Right atrium auricular region (tissue), 2 donors: Measurements from ENCODE around the gene SIGLEC9. TPM values are rescaled to one million over a fixed set of nuclear protein-coding genes. Genes with fewer than 3 reads are reported as not detected.

Experiments
- DNase-seq: peaks from one replicate; pipeline ENCODE4 v3.0.0-alpha.2; 2019; ENCODE audit warnings: low spot score
- H3K27ac ChIP-seq, 2 donors: fragments of 200-600 bp; sonication (generic); 1 replicate in 1 of 2; 2 replicates in 1 of 2; pipeline ENCODE4 v1.5.1; 2016 to 2019
- H3K27me3 ChIP-seq, 2 donors: fragments of 200-600 bp; sonication (generic); one replicate each; pipeline versions ENCODE4 v1.5.1 to v1.6.0; 2017 to 2019
- H3K36me3 ChIP-seq: fragments of 200-600 bp; sonication (generic); one replicate; pipeline ENCODE4 v1.5.1; 2016
- H3K4me1 ChIP-seq, 2 donors: fragments of 200-600 bp; sonication (generic); one replicate each; pipeline versions ENCODE4 v1.5.1 to v1.6.0; 2017 to 2019
- H3K4me3 ChIP-seq, 2 donors: fragments of 200-600 bp; sonication (generic); 1 replicate in 1 of 2; 2 replicates in 1 of 2; pipeline ENCODE4 v1.5.1; 2017 to 2019; ENCODE audit warnings: mild to moderate bottlenecking in 1 of 2, moderate library complexity in 1 of 2
- H3K9me3 ChIP-seq, 2 donors: fragments of 200-600 bp; sonication (generic); one replicate each; pipeline ENCODE4 v1.5.1; 2019
- CTCF ChIP-seq, 2 donors: fragments of 200-600 bp; sonication (generic); IDR thresholded peaks; one replicate each; pipeline ENCODE4 v1.5.1; 2019; ENCODE audit warnings: antibody characterized with exemption in 2 of 2
- total RNA-seq, 2 donors: library from RNA; depleted of rRNA; stranded (reverse); fragments of >200 nt; gene quantifications; one replicate each; pipeline ENCODE4 v1.1.0, GENCODE V29; 2016

The SIGLEC9 gene
- total RNA-seq, 2 donors from 2014 or later = 1.5 to 7.4 TPM

- H3K4me3 ChIP-seq = no peak overlapping the region
These were observed 37.3 kb downstream of the SIGLEC9 start for GRCh38 chr19:51161867-51162496.

GRCh38 chr19:51163257-51163656 is 38.6 kb downstream of the SIGLEC9 start:
- Histone ChIP-seq H3K4me3 (no peak overlapping the region), H3K4me1 (no peaks in the 10 kb centered on the region), H3K27me3 (no peaks in the 10 kb centered on the region), H3K36me3 (no peaks in the 10 kb centered on the region), H3K27ac (no peak overlapping the region), H3K9me3 (no peaks in the 10 kb centered on the region)
- TF ChIP-seq CTCF (IDR thresholded peaks at IDR 0.05) = no peak
- no peak for DNase-seq

More at GRCh38 chr19:51161867-51162496, 37.3 kb downstream of the SIGLEC9 start:
- no peak for DNase-seq
- no peak for TF ChIP-seq CTCF (IDR thresholded peaks at IDR 0.05)
- no peak overlapping the region for H3K27ac ChIP-seq
- no peaks in the 10 kb centered on the region for H3K4me1 ChIP-seq
- H3K9me3 ChIP-seq = no peaks in the 10 kb centered on the region
- no peaks in the 10 kb centered on the region for H3K36me3 ChIP-seq
- no peaks in the 10 kb centered on the region for H3K27me3 ChIP-seq

- no peaks in the 10 kb centered on the region for H3K4me1 ChIP-seq
- DNase-seq = no peak
- no peaks in the 10 kb centered on the region for H3K27me3 ChIP-seq
- H3K36me3 ChIP-seq = no peaks in the 10 kb centered on the region
- H3K27ac ChIP-seq = no peak overlapping the region
- no peak overlapping the region for H3K4me3 ChIP-seq
- no peaks in the 10 kb centered on the region for H3K9me3 ChIP-seq
- TF ChIP-seq CTCF (IDR thresholded peaks at IDR 0.05) = no peak
These were observed 39.5 kb downstream of the SIGLEC9 start for GRCh38 chr19:51164215-51164614.

GRCh38 chr19:51166846-51167490 is 42.3 kb downstream of the SIGLEC9 start:
- no peak for TF ChIP-seq CTCF (IDR thresholded peaks at IDR 0.05)
- Histone ChIP-seq H3K4me1 (no peaks in the 10 kb centered on the region), H3K36me3 (no peaks in the 10 kb centered on the region), H3K9me3 (no peaks in the 10 kb centered on the region), H3K4me3 (no peak overlapping the region), H3K27ac (no peak overlapping the region), H3K27me3 (no peaks in the 10 kb centered on the region)
- DNase-seq = no peak

- Histone ChIP-seq H3K4me3 (no peak overlapping the region), H3K36me3 (no peaks in the 10 kb centered on the region), H3K9me3 (no peaks in the 10 kb centered on the region), H3K4me1 (no peaks in the 10 kb centered on the region), H3K27ac (no peak overlapping the region), H3K27me3 (no peaks in the 10 kb centered on the region)
- DNase-seq = no peak
- no peak for TF ChIP-seq CTCF (IDR thresholded peaks at IDR 0.05)
These were observed 44.0 kb downstream of the SIGLEC9 start for GRCh38 chr19:51168564-51169282.
